IMR-90 (cell line): ENCODE results near the gene AZIN2.

ENCODE experiments used
- BHLHE40 ChIP-seq: fragments of 150-350 bp; IDR thresholded peaks from 2 replicates; pipeline ENCODE4 v1.6.1; 2016; ENCODE audit warnings: mild to moderate bottlenecking, low read depth, low read length
- CEBPB ChIP-seq: IDR thresholded peaks from 2 replicates; pipeline ENCODE4 v1.6.1; 2012; ENCODE audit warnings: low read depth, low read length, improper control_type of control experiment
- CTCF ChIP-seq: conservative IDR thresholded peaks from 2 replicates; pipeline ENCODE4 v1.5.1; 2012; ENCODE audit warnings: mild to moderate bottlenecking, low read depth, low read length, improper control_type of control experiment
- FOS ChIP-seq: fragments of 150-350 bp; IDR thresholded peaks from 2 replicates; pipeline ENCODE4 v1.6.1; 2016; ENCODE audit warnings: low read depth, low read length
- MAFK ChIP-seq: IDR thresholded peaks from 2 replicates; pipeline ENCODE4 v1.6.1; 2012; ENCODE audit warnings: low read depth, low read length, improper control_type of control experiment
- MXI1 ChIP-seq: IDR thresholded peaks from 2 replicates; pipeline ENCODE4 v1.6.1; 2012; ENCODE audit warnings: low read depth, mild to moderate bottlenecking, low read length, moderate library complexity, borderline replicate concordance
- NFE2L2 ChIP-seq: fragments of 150-350 bp; IDR thresholded peaks from 2 replicates; pipeline ENCODE4 v1.6.1; 2016; ENCODE audit warnings: low read depth, mild to moderate bottlenecking, low read length
- POLR2A ChIP-seq: IDR thresholded peaks from 2 replicates; pipeline ENCODE4 v1.6.1; 2012; ENCODE audit warnings: mild to moderate bottlenecking, low read depth, low read length
- RAD21 ChIP-seq: IDR thresholded peaks from 2 replicates; pipeline ENCODE4 v1.6.1; 2012; ENCODE audit warnings: low read length, improper control_type of control experiment
- RCOR1 ChIP-seq: IDR thresholded peaks from 2 replicates; pipeline ENCODE4 v1.6.1; 2012; ENCODE audit warnings: mild to moderate bottlenecking, low read length, improper control_type of control experiment; ENCODE audit not compliant: insufficient replicate concordance
- RFX5 ChIP-seq: IDR thresholded peaks from 2 replicates; pipeline ENCODE4 v1.8.0; 2012; ENCODE audit warnings: low read depth, mild to moderate bottlenecking, low read length, moderate library complexity
- SMC3 ChIP-seq: fragments of 150-350 bp; IDR thresholded peaks from 2 replicates; pipeline ENCODE4 v1.6.1; 2016; ENCODE audit warnings: low read depth, mild to moderate bottlenecking, antibody characterized with exemption, low read length, moderate library complexity
- USF2 ChIP-seq: fragments of 150-350 bp; IDR thresholded peaks from 2 replicates; pipeline ENCODE4 v1.6.1; 2017; ENCODE audit warnings: mild to moderate bottlenecking, antibody characterized with exemption, low read length, low read depth

- TF ChIP-seq USF2 (no peak), RFX5 (no peak), POLR2A (no peak), RAD21 (no peak), CTCF (0 out of 2 replicates have a peak, but pooled peaks have one; percentile 5), NFE2L2 (no peak), RCOR1 (no peak), MAFK (no peak), BHLHE40 (no peak), MXI1 (no peak), CEBPB (no peak), SMC3 (no peak), FOS (no peak)
Observed at GRCh38 chr1:33168556-33169289, 87.8 kb downstream of the AZIN2 start.
